Hypothalamus (tissue), 51 donors: ENCODE results near the gene TARBP2.
"Not testable (repeated sequence)": the region's sequence is repeated elsewhere in the genome, so short reads cannot be mapped to it uniquely, and the experiment has no call there.

Experiments
- DNase-seq, 51 donors: peaks; one replicate each; lab custom pipeline; 2025; lab: John Stamatoyannopoulos, UW

The TARBP2 gene

DNA sequence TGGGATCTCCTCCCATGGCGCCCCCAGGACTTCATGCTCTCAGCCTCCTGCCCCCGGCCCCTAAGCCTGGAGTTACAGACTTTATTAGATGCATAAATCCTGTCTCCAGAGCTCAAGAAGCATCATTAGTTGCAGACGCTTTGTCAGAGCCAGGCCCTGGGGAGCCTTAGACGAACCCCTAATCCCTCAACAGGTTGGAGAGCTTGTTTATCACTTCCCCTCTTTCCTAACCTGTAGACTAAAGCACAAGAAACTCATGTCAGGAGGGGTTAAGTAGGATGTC lies 6.5 kb downstream of the TARBP2 start:
- DNase-seq, result no peak

DNA sequence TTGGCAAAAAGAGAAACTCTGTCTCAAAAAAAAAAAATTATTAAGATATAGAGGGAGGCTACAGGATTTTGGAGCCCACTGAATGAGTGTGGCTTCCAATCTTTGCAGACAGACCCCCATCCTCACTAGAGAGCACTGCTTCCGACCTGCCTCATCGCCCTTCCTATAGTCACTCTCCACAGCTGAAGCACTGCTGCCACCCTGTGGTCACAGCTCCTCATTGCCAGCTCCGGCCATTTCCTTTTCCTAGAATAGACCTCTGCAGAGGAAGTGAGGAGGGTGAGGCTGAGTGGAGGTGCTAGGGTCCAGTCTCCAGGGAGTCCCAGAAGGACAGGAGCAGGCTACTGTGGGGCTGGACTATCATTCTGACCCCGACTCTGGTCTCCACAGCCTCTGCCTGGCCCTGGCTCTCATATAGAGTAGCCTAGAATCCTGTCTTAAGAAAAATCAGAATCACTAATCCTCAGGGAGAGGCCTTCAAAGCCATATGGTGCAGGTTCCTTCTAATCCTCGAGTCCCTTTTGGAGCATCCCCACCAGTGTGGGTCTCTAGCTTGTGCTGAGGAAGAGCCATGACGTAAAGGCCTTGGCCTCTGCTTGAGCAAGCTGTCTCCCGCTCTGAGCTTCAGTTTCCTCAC lies 7.6 kb downstream of the TARBP2 start:
- peak in 49 of 51 donors; percentile 17 to 88 (median 64) for DNase-seq

GRCh38 chr12:53510181-53510812 lies 9.2 kb downstream of the TARBP2 start:
- DNase-seq, result no peak

GRCh38 chr12:53513712-53514410 lies 12.8 kb downstream of the TARBP2 start:
- no peak for DNase-seq

DNA sequence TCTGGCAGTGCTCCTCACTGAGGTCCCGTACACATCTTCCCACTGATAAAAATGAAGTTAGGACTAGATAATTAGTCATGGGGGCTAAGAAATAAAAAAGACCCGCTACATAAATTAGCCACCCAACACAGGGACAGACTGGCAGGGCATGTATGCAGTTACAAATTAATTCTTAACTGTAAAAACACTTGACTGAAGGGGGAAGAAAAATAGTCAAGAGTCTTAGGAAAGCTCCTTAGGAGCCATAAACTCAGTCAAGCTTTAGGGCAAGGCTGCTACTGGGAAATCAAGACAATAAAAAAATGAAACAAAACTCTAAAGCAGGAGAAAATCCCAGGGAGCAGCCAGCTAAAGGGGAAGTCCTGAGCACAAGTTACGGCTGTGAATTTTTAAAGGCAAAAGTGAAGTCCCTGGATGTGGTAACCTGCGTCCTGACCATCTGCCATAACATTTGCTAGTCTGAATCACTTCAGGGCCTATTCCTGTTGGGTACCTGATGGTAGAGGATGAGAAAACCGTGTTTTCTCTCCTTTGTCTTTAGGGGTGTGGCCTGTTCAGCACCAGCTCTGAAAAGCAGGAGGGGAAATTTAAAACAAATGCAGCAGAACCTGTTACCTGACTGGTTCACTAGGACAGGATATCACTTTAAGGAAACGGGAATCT lies 13.7 kb downstream of the TARBP2 start:
- DNase-seq, result no peak

GRCh38 chr12:53515291-53515680 lies 14.2 kb downstream of the TARBP2 start:
- DNase-seq, result no peak

GRCh38 chr12:53516758-53517455 lies 15.8 kb downstream of the TARBP2 start:
- DNase-seq, result no peak

DNA sequence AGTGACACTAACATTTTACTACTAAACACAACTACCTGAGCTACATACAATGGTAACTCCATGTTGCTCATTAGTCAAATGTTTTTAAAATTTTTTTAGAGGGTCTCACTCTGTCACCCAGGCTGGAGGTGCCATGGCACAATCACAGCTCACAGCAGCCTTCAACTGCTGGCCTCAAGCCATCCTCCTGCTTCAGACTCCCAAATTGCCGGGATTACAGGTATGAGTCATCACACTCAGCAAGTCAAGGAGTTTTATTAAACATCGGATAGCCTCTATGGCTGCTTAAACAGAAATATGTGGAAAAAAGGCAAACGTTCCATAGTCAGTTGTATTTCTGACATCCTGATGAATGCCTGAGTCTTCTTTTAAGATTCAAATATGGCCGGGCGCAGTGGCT lies 17.3 kb downstream of the TARBP2 start:
- no peak for DNase-seq

DNA sequence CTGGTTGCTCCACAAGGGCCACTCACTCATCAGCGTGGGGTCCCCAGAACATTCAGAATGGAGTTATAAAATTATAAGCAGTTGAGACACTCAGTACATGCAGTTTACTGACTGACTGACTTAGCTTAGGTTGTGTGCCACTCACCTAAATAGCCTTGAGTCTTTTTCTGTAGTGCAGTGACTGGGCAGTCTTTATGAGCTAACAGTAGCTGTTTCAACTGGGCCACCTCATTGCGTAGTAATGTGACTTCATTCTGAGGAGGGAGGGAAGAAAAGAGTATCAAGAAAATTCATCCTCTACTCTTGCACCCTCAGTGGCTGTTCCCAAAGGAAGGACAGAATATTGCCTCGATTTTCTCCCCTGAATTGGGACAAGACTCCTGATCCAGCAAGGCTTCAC lies 22.0 kb downstream of the TARBP2 start:
- no peak for DNase-seq

DNA sequence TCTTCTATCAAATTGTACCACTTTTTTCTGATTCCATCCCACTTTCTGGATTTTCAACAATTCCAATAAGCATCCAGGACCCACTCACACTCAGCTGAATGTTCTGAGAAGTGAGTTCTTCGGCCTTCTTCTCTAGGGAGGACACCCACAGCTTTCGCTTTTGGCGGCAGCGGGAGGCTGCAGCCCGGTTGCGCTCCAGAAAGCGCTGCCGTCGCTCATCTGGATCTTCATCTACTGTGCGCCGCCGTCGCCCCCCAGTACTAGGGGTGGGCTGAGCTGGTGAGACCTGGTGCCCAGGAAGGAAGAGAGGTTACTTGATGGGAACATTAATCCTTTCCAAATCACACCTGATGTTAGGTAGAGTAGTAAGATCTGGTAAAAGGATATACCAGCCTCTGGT lies 23.4 kb downstream of the TARBP2 start:
- DNase-seq, result no peak

GRCh38 chr12:53530061-53530460 lies 29.0 kb downstream of the TARBP2 start:
- no peak for DNase-seq

DNA sequence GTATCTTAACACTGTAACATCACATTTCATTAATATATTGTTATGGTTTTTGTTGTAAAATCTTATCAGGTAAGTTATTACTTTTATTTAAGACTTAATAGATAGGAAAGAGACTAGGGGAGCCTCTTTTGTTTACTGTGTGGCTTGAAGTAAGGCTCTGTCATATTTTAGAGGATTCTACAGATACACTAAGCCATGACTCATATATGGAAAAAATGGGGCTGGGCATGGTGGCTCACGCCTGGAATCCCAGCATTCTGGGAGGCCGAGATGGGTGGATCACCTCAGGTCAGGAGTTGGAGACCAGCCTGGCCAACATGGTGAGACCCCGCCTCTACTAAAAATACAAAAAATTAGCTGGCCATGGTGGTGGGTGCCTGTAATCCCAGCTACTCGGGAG lies 29.8 kb downstream of the TARBP2 start:
- no peak for DNase-seq

DNA sequence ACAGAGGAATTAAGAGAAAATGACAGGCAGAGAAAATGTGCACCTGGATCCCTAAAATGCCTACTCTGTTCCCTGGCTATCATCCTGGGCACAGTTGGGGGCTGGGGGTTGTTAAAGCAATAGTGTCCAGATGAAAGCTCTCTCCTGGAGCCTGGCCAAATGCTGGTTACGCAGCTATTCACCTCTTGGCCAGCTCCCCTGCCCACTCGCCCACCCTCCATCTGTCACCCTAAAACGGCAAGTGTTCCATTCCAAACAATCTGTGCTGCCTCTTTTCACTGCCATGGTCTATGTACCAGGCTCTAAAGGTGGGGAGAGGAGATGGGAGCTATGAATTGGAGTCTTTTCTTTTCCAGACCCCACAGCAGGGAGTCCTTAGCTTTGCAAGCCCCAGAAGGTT lies 30.9 kb downstream of the TARBP2 start:
- DNase-seq, result no peak

- no peak for DNase-seq
These were observed 31.7 kb downstream of the TARBP2 start for GRCh38 chr12:53532524-53533445.

GRCh38 chr12:53533471-53533870 lies 32.4 kb downstream of the TARBP2 start:
- DNase-seq, result peak in 3 of 51 donors; percentile 20 to 45 (median 21)

DNA sequence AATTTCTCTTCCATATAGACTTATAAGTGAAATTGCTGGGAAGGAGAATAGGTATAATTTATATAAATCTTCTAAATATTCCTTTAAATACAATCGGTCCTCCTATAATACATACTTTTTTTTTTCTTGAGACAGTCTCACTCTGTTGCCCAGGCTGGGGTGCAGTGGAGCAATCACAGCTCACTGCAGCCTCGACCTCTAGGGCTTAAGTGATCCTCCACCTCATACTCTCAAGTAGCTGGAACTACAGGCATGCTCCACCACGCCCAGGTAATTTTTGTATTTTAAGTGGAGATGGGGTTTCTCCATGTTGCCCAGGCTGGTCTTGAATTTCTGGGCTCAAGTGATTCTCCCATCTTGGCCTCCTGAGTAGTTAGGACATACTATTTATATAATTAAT lies 35.9 kb downstream of the TARBP2 start:
- DNase-seq, result no peak

DNA sequence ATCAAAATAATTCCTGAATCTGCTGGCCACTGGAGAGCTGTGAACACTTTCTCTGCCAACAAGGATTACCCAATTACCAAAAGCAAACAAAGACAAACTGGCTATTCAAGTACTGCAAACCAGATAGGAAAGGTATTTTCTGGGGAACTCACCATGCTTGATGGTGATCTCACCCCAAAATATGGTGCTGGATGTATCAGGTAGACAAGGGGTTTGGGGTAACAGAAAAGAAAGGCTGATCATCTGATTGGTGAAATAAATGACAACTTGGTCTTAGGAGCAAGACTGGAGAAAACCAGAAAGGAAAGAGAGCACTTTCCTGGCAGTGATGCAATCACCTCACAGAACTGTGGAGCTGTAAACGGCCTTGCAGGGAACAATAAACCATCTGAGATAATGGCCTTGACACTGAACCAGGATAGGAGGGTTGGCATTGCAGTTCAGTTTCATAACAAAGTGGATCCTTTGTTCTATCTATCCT lies 37.2 kb downstream of the TARBP2 start:
- DNase-seq, result peak in 9 of 51 donors; percentile 10 to 46 (median 21)

DNA sequence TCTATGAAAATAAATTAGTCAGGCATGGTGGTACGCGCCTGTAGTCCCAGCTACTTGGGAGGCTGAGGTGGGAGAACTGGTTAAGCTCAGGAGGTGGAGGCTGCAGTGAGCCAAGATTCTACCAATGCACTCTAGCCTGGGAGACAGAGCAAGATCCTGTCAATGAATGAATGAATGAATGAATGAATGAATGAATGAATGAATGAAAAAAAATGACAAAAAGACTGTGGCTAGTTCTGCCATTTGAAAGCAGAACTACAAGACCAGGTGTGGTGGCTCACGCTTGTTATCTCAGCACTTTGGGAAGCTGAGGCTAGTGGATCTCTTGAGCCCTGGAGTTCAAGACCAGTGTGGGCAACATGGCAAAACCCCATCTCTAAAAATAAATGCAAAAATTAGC lies 38.4 kb downstream of the TARBP2 start:
- no peak for DNase-seq

- peak in 36 of 51 donors; percentile 3 to 88 (median 31) for DNase-seq
These were observed 42.5 kb downstream of the TARBP2 start for GRCh38 chr12:53543539-53543938.

GRCh38 chr12:53548354-53548753 lies 47.3 kb downstream of the TARBP2 start:
- DNase-seq, result not testable (repeated sequence)
